Kidney epithelial cell (primary cell): ENCODE results near the gene FOS. TPM values are rescaled to one million over a fixed set of nuclear protein-coding genes. Genes with fewer than 3 reads are reported as not detected.

Experiments
- DNase-seq: peaks from one replicate; pipeline ENCODE4 v3.0.0-alpha.2; 2010; ENCODE audit warnings: low read depth
- H3K27me3 ChIP-seq: 2 replicates; pipeline ENCODE4 v1.6.0; 2011; ENCODE audit warnings: low read length; ENCODE audit not compliant: control insufficient read depth, insufficient read depth
- H3K36me3 ChIP-seq: 2 replicates; pipeline ENCODE4 v1.5.1; 2011; ENCODE audit warnings: low read length; ENCODE audit not compliant: control insufficient read depth, insufficient read depth
- H3K4me3 ChIP-seq: 2 replicates; pipeline ENCODE4 v1.5.1; 2011; ENCODE audit warnings: low read depth, mild to moderate bottlenecking, control low read depth, low read length
- CTCF ChIP-seq: IDR thresholded peaks from 2 replicates; pipeline ENCODE4 v1.5.1; 2011; ENCODE audit warnings: mild to moderate bottlenecking, moderate library complexity, low read length, control low read depth, inconsistent platforms; ENCODE audit not compliant: insufficient read depth, poor library complexity, severe bottlenecking
- total RNA-seq: library from RNA; depleted of rRNA; stranded (reverse); fragments of >200 nt; gene quantifications from 2 replicates; pipeline ENCODE4 v1.2.3, GENCODE V29; 2015

Gene FOS
- total RNA-seq, 1 donor from 2014 or later, result 5.5 TPM

GRCh38 chr14:75285331-75285730 is 6.7 kb downstream of the FOS start:
- Histone ChIP-seq H3K27me3 (peaks cover 2% of the 10 kb centered on the region), H3K36me3 (peaks cover 5% of the 10 kb centered on the region), H3K4me3 (no peak overlapping the region)
- DNase-seq, result no peak
- TF ChIP-seq CTCF, result no peak

GRCh38 chr14:75286313-75286712 is 7.7 kb downstream of the FOS start:
- peaks cover 2% of the 10 kb centered on the region for H3K27me3 ChIP-seq
- no peak for DNase-seq
- H3K4me3 ChIP-seq, result no peak overlapping the region
- TF ChIP-seq CTCF, result no peak
- H3K36me3 ChIP-seq, result no peaks in the 10 kb centered on the region

GRCh38 chr14:75289840-75290388 is 11.3 kb downstream of the FOS start:
- no peak for DNase-seq
- Histone ChIP-seq H3K36me3 (no peaks in the 10 kb centered on the region), H3K4me3 (no peak overlapping the region), H3K27me3 (peaks cover 2% of the 10 kb centered on the region)
- no peak for TF ChIP-seq CTCF

- TF ChIP-seq CTCF, result no peak
- no peaks in the 10 kb centered on the region for H3K36me3 ChIP-seq
- DNase-seq, result no peak
- no peak overlapping the region for H3K4me3 ChIP-seq
- H3K27me3 ChIP-seq, result peaks cover 2% of the 10 kb centered on the region
Measured at GRCh38 chr14:75290851-75291250, 12.2 kb downstream of the FOS start.

GRCh38 chr14:75291331-75291730 is 12.7 kb downstream of the FOS start:
- TF ChIP-seq CTCF, result no peak
- DNase-seq, result no peak
- Histone ChIP-seq H3K36me3 (no peaks in the 10 kb centered on the region), H3K27me3 (peaks cover 2% of the 10 kb centered on the region), H3K4me3 (no peak overlapping the region)

GRCh38 chr14:75292101-75292563 is 13.5 kb downstream of the FOS start:
- no peak for DNase-seq
- peaks cover 2% of the 10 kb centered on the region for H3K27me3 ChIP-seq
- no peak overlapping the region for H3K4me3 ChIP-seq
- no peak for TF ChIP-seq CTCF
- no peaks in the 10 kb centered on the region for H3K36me3 ChIP-seq
